Liver (tissue), 9 donors: Measurements from ENCODE around the gene OR2AT4. TPM values are rescaled to one million over a fixed set of nuclear protein-coding genes. Genes with fewer than 3 reads are reported as not detected.
"Not testable (repeated sequence)": the region's sequence is repeated elsewhere in the genome, so short reads cannot be mapped to it uniquely, and the experiment has no call there.

Experiments used
- DNase-seq: peaks from one replicate; pipeline ENCODE4 v3.0.0-alpha.2; 2017; ENCODE audit warnings: low spot score
- H3K27ac ChIP-seq, 2 donors: one replicate each; pipeline ENCODE4 v1.7.0; 2013; ENCODE audit warnings: inconsistent platforms in 2 of 2, low read length in 2 of 2, control low read depth in 1 of 2, low read depth in 1 of 2, mild to moderate bottlenecking in 1 of 2
- H3K27me3 ChIP-seq, 4 donors: one replicate each; pipeline versions ENCODE4 v1.6.1 to v1.7.0; 2013; ENCODE audit warnings: low read length in 3 of 4, inconsistent platforms in 1 of 4, mild to moderate bottlenecking in 1 of 4, moderate library complexity in 1 of 4; ENCODE audit not compliant: control insufficient read depth in 4 of 4, insufficient read depth in 4 of 4
- H3K36me3 ChIP-seq, 4 donors: one replicate each; pipeline versions ENCODE4 v1.6.1 to v1.7.0; 2013; ENCODE audit warnings: low read length in 3 of 4, mild to moderate bottlenecking in 3 of 4, low read depth in 1 of 4, moderate library complexity in 1 of 4; ENCODE audit not compliant: control insufficient read depth in 4 of 4, insufficient read depth in 3 of 4
- H3K4me1 ChIP-seq, 4 donors: one replicate each; pipeline versions ENCODE4 v1.6.1 to v1.7.0; 2013; ENCODE audit warnings: low read length in 3 of 4, mild to moderate bottlenecking in 3 of 4, moderate library complexity in 1 of 4; ENCODE audit not compliant: control insufficient read depth in 4 of 4, insufficient read depth in 4 of 4
- H3K4me3 ChIP-seq, 3 donors: one replicate each; pipeline versions ENCODE4 v1.6.1 to v1.7.0; 2013; ENCODE audit warnings: low read length in 3 of 3, control low read depth in 1 of 3, low read depth in 1 of 3, mild to moderate bottlenecking in 1 of 3
- H3K9ac ChIP-seq, 2 donors: one replicate each; pipeline ENCODE4 v1.7.0; 2013; ENCODE audit warnings: low read length in 2 of 2, mild to moderate bottlenecking in 2 of 2, moderate library complexity in 2 of 2, control low read depth in 1 of 2, low read depth in 1 of 2
- H3K9me3 ChIP-seq, 4 donors: one replicate each; pipeline versions ENCODE4 v1.6.1 to v1.7.0; 2013; ENCODE audit warnings: low read length in 3 of 4; ENCODE audit not compliant: control insufficient read depth in 4 of 4
- ATF3 ChIP-seq: IDR thresholded peaks from 2 replicates; pipeline ENCODE4 v1.6.1; 2016; ENCODE audit warnings: antibody characterized with exemption
- EGR1 ChIP-seq, 2 donors: IDR thresholded peaks; 2 replicates each; pipeline ENCODE4 v1.6.1; 2016 to 2018; ENCODE audit warnings: antibody characterized with exemption in 2 of 2, low read depth in 2 of 2
- FOXA2 ChIP-seq: IDR thresholded peaks from 2 replicates; pipeline ENCODE4 v1.6.1; 2016; ENCODE audit warnings: antibody characterized with exemption
- GABPA ChIP-seq, 2 donors: IDR thresholded peaks in 1 of 2; conservative IDR thresholded peaks in 1 of 2; 2 replicates each; pipeline ENCODE4 v1.6.1; 2016; ENCODE audit warnings: antibody characterized with exemption in 2 of 2, mild to moderate bottlenecking in 1 of 2, moderate library complexity in 1 of 2
- HNF4A ChIP-seq, 2 donors: conservative IDR thresholded peaks; 2 replicates each; pipeline ENCODE4 v1.6.1; 2016; ENCODE audit warnings: antibody characterized with exemption in 2 of 2, mild to moderate bottlenecking in 2 of 2
- MAX ChIP-seq: IDR thresholded peaks from 2 replicates; pipeline ENCODE4 v1.6.1; 2016; ENCODE audit warnings: antibody characterized with exemption
- NR2F2 ChIP-seq: IDR thresholded peaks from 2 replicates; pipeline ENCODE4 v1.6.1; 2016; ENCODE audit warnings: antibody characterized with exemption
- RAD21 ChIP-seq, 2 donors: IDR thresholded peaks; 2 replicates each; pipeline ENCODE4 v1.6.1; 2016; ENCODE audit warnings: antibody characterized with exemption in 2 of 2, mild to moderate bottlenecking in 2 of 2
- REST ChIP-seq: IDR thresholded peaks from 2 replicates; pipeline ENCODE4 v1.6.1; 2016; ENCODE audit warnings: antibody characterized with exemption, mild to moderate bottlenecking
- SP1 ChIP-seq: IDR thresholded peaks from 2 replicates; pipeline ENCODE4 v1.6.1; 2018; ENCODE audit warnings: antibody characterized with exemption, mild to moderate bottlenecking
- TAF1 ChIP-seq: conservative IDR thresholded peaks from 2 replicates; pipeline ENCODE4 v1.6.1; 2016; ENCODE audit warnings: antibody characterized with exemption, mild to moderate bottlenecking
- YY1 ChIP-seq: IDR thresholded peaks from 2 replicates; pipeline ENCODE4 v1.6.1; 2016; ENCODE audit warnings: antibody characterized with exemption, mild to moderate bottlenecking
- ZBTB33 ChIP-seq: IDR thresholded peaks from 2 replicates; pipeline ENCODE4 v1.6.1; 2016; ENCODE audit warnings: antibody characterized with exemption
- WGBS: extraction: QIAGEN DNeasy Blood & Tissue Kit; methylation state at CpG from one replicate; pipeline ENCODE4 v1.1.7; 2013; 5-methylcytosine and 5-hydroxymethylcytosine counted together
- polyA plus RNA-seq, 2 donors: library from polyadenylated mRNA; stranded (reverse) in 1 of 2; unstranded in 1 of 2; fragments of 200-250 nt in 1 of 2; fragments of >200 nt in 1 of 2; fragmentation: Nextera tagmentation in 1 of 2; extraction: Ambion mirVana in 1 of 2; gene quantifications; one replicate each; pipeline versions ENCODE4 v1.2.1 to v1.2.3, GENCODE V29; 2013 to 2015
- total RNA-seq, 2 donors: library from RNA; depleted of rRNA; stranded (reverse); fragments of >200 nt; gene quantifications; one replicate each; pipeline ENCODE4 v1.2.3, GENCODE V29; 2014
- donor health status: healthy.
- donor health status: healthy.
- donor health status: healthy.
- donor health status: healthy.
- donor health status: healthy.

OR2AT4 gene
- total and polyA plus RNA-seq, 4 donors, result not detected

- no peak for TF ChIP-seq ZBTB33
- Histone ChIP-seq H3K36me3 (no peaks in the 10 kb centered on the region), H3K4me3 (no peak overlapping the region), H3K27ac (no peak overlapping the region), H3K9ac (no peak overlapping the region), H3K27me3 (no peaks in the 10 kb centered on the region), H3K9me3 (no peaks in the 10 kb centered on the region), H3K4me1 (no peaks in the 10 kb centered on the region)
- DNase-seq, result no peak
- WGBS, result 29% methylated on average over 1 of the region's 1 CpG
Observed at GRCh38 chr11:75113030-75113429, 16.4 kb upstream of the OR2AT4 start.

DNA sequence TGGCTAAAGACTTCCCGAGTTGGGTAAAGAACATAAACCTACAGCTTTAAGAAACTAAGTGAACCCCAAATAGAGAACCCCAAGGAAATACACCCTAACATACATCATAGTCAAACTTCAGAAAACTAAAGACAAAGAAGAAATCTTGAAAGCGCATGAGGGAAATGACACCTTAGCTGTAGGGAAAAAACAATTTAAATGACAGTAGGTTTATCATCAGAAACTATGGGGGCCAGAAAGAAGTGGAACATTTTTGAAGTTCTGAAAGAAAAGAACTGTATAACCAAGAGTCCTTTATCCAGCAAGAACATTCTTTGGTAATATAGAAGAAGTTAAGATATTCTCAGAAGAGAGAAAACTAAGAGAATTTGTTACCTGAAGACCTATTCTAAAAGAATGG, 15.5 kb upstream of the OR2AT4 start:
- TF ChIP-seq GABPA (IDR thresholded peaks at IDR 0.05 in 1 of 2, conservative IDR thresholded peaks at IDR 0.05 in 1 of 2) (no peak), EGR1 (IDR thresholded peaks at IDR 0.05; ENCODE audit: low read depth in 2 of 2) (no peak), FOXA2 (no peak), RAD21 (IDR thresholded peaks at IDR 0.05) (no peak), SP1 (no peak), ATF3 (no peak), REST (no peak)
- Histone ChIP-seq H3K27me3 (no peaks in the 10 kb centered on the region), H3K9me3 (no peaks in the 10 kb centered on the region), H3K9ac (no peak overlapping the region), H3K36me3 (no peaks in the 10 kb centered on the region), H3K27ac (no peak overlapping the region), H3K4me3 (no peak overlapping the region), H3K4me1 (no peaks in the 10 kb centered on the region)
- 82% methylated on average over 2 of the region's 2 CpGs for WGBS
- DNase-seq, result no peak

DNA sequence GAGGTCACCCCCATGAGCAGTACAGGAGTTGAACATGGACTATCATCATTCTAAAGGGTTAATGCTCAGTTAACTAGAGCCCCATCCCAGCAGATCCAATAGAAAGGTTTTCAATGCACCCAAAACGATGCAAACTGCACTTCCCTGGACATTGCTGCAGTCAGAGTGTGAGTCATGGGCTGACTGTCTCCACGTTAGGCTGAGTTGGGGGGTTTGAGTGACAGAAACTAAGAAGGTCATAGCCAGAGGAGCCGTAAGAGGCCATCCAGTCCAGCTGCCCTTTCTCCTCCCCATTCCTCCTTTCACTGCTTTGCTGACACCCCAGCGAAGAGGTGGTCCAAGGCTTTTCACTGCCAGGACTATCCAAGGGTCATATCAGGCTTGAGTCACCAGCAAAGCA, 10.5 kb upstream of the OR2AT4 start:
- H3K9me3 ChIP-seq, result no peaks in the 10 kb centered on the region
- peaks cover 0 to 2% (median 0%) of the 10 kb centered on the region in 4 donors for H3K27me3 ChIP-seq
- H3K4me1 ChIP-seq, result no peaks in the 10 kb centered on the region
- H3K9ac ChIP-seq, result no peak overlapping the region
- TF ChIP-seq GABPA (IDR thresholded peaks at IDR 0.05 in 1 of 2, conservative IDR thresholded peaks at IDR 0.05 in 1 of 2) (no peak), NR2F2 (no peak), YY1 (no peak), REST (no peak), MAX (no peak), HNF4A (conservative IDR thresholded peaks at IDR 0.05) (no peak), TAF1 (no peak)
- no peaks in the 10 kb centered on the region for H3K36me3 ChIP-seq
- WGBS, result 67% methylated on average over 4 of the region's 4 CpGs
- H3K27ac ChIP-seq, result no peak overlapping the region
- no peak for DNase-seq
- no peak overlapping the region for H3K4me3 ChIP-seq

GRCh38 chr11:75105967-75106681, 9.4 kb upstream of the OR2AT4 start:
- WGBS, result 65% methylated on average over 2 of the region's 2 CpGs

More at GRCh38 chr11:75105967-75106681, 9.4 kb upstream of the OR2AT4 start:
- H3K9ac ChIP-seq, H3K27ac ChIP-seq, H3K9me3 ChIP-seq, H3K4me3 ChIP-seq, H3K4me1 ChIP-seq, H3K36me3 ChIP-seq, DNase-seq, H3K27me3 ChIP-seq: not testable (repeated sequence)
